A549 treated with Hydrocortisone at 1 μM for 4 hours (cell line): ENCODE data around the gene STPG3. TPM values are rescaled to one million over a fixed set of nuclear protein-coding genes. Genes with fewer than 3 reads are reported as not detected.

Experiments used
- total RNA-seq: library from RNA; stranded (reverse); fragments of 200-300 nt; extraction: Qiagen RNA extraction; gene quantifications from 5 replicates; pipeline ENCODE4 v1.2.3, GENCODE V29; 2022

STPG3 gene
- not detected in 5 replicates for total RNA-seq

GRCh38 chr9:137251194-137251461 is at the start of gene STPG3:
Gene STPG3, plus strand, starts transcription at chr9:137251286. Its CDS starts 1 bp downstream, at chr9:137251287.

GRCh38 chr9:137205126-137206069 is 45.7 kb upstream of the STPG3 start, which contains the start of the genes NDOR1 and TMEM203:
Gene NDOR1, plus strand, starts transcription at chr9:137205700. Its CDS starts 78 bp downstream, at chr9:137205778.
Gene TMEM203, minus strand, starts transcription at chr9:137205648. Its CDS starts 234 bp downstream, at chr9:137205414.

DNA sequence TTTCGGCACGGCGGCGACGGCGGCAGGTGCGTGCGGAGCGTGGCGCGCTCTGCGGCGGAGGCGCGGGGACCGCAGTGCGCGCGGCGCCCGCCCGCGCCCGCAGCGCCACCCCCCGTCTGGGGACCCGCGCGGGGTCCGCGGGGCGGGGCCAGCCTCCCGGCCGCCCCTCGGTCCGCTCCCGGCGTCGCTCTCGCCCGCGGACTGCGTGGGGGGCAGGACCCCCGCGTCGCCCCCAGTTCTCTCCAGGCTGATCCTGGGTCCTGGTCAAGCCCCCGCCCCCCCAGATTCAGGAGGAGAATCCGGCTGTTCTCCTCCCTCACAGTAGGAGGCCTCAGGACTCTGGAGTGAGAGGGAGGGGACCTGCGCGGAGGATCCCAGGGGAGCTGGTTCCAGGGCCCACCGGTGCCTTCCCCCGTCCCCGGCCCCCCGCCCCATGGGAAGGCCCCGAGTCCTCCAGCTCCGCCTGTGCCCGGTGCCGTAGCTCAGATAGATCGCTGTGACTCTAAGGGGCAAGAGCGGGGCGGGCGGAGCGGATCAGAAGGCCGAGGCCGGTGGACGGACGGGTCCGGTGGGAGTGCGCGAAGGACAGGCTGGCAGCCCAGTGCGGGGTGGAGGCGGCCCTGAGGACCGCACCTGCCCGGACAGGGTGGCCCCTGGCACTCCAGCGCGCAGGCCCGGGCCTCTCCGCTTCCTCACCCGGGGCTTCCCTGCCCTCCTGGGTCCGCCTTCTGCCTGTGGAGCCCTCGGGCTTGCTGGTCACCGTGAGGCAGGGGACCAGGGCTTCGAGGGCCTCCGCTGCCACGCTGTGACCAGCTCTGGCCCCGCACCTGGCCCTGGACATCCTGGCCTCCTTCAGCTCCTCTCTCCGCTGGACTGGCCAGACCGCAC is 28.7 kb upstream of the STPG3 start, which contains the start of gene RNF208:
Gene RNF208 (minus strand): TSS at position 51 of the 888 bp plus-strand sequence. CDS start 1,028 bp downstream, outside the sequence.

DNA sequence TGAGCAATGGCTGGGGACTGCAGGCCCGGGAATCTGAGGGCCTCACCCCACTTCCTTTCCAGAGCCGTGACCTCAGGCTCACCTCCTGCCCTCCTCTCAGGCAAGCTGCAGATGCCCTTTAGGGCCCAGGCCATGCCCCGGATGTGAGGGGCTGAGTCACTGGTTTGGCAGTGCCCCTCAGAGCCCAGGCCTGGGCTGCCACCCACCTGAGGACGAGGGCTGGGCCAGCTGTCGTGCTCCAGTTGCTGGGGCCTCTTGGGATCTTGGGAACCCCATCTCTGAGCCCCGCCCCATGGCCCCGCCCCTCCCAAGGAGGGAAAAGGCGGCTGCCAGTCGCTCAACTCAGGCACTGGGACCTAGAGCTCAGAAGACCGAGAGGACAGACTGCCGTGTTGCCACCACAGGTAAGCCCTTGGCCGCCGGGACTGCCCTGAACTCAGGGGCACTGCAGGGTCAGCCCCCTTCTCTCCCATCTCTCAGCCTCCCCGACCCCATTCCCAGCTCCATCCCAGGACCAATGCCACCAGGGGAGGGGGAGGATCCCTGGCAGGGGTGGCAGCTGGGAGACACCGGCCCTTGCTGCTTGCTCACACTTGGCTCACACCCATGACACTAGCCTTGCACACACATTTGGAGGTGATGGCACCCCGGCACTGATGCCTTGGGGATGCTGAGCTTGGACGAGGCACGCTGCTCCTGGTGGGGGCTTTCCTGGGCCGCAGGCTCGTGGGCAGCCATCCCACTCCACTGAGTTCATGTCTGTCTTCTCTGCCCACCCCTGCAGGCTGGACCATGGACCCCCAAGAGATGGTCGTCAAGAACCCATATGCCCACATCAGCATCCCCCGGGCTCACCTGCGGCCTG is 26.0 kb upstream of the STPG3 start, which contains the start of gene CYSRT1:
Gene CYSRT1 (plus strand): TSS at position 345 of the 865 bp plus-strand sequence. CDS start 448 bp downstream, at position 793.

DNA sequence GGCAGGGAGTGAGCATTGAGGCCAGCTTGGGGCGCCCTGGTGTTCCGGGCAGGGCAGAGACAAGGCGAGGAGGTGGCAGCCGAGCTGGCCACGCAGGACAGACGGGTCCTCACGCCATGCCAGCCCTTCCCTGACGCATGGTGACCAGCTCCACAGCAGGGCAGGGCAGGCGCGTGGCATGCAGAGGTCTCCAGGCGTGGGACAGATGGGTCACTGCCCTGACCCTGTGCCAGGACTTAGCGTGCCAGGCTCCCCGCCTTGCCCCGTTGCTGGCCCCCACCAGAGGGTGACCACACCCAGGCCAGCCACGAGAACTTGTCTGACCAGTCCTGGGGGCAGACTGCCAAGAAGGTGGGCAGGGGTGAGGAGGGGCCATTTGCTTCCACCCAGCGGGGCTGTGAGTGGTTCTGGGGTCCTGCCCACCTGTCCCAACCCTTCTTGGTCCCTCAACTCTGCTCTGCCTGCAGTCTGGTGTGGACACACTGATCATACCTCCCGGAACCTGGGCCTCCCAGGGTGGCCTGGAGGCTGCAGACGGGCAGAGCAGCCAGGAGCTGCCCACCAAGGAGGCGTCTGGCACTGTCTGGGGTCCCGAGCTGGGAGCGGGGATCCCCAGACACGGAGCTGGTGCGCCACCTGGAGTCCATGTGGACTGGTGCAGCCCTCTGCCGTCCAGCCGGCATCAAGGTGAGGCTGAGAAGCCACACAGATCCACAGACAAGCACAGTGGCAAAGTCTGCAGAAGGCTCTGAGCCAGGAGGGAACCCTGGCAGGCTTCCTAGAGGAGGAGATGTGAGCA is 23.8 kb upstream of the STPG3 start, which contains the start of gene RNF224:
Gene RNF224 (plus strand): TSS at position 449 of the 799 bp plus-strand sequence. CDS start 834 bp downstream, outside the sequence.

GRCh38 chr9:137230705-137231371 is 20.2 kb upstream of the STPG3 start, which contains the start of gene SLC34A3:
Gene SLC34A3, plus strand, starts transcription at chr9:137230901. Its CDS starts 802 bp downstream, at chr9:137231703.

GRCh38 chr9:137240841-137241489 is 10.1 kb upstream of the STPG3 start, which contains the start of gene TUBB4B:
Gene TUBB4B, plus strand, starts transcription at chr9:137241287. Its CDS starts 74 bp downstream, at chr9:137241361.

DNA sequence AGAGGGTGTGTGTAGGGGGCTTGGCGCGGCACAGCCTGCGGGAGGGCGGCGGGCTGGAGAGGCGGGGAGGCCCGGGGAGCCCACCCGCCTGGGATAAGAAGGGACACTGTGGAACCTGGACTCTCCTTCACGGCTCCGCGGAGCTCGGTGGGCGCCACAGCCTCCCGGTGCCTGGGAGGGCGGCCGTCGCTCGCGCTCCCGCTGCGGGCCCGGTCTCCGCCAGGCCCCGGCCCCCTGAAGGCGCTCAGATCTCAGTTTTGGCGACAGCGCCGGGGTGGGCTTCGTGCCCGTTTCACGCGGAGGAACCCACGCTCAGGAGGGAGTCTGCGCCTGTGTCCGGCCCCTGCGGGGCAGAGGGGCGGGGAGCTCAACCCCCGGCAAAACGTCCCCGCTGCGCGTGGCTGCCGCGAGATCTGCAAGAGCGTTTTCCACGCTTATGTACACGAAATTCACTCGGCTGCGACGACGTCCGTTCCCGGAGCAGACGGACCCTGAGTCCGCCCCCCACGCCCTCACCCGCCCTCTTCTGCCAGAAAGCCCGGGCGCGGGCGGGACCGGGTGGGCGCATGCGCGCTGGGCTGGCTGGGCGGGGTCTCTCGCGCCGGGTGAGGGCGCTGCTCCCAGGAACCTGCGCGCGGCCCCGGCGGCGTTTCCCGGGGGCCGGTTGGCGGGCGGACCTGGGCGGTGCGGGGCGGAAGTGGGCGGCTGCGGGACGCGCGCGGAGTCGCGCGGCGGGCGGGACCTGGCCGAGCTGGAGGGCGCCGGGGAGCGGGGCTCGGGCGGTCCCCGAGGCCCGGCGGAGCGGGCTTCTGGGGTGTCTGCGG is 3.8 kb downstream of the STPG3 start, which contains the start of gene NELFB:
Gene NELFB (plus strand): TSS at position 704 of the 824 bp plus-strand sequence.

GRCh38 chr9:137277329-137278041 is 26.4 kb downstream of the STPG3 start, which contains the start of gene TOR4A:
Gene TOR4A, plus strand, starts transcription at chr9:137277726. Its CDS starts 964 bp downstream, at chr9:137278690.

DNA sequence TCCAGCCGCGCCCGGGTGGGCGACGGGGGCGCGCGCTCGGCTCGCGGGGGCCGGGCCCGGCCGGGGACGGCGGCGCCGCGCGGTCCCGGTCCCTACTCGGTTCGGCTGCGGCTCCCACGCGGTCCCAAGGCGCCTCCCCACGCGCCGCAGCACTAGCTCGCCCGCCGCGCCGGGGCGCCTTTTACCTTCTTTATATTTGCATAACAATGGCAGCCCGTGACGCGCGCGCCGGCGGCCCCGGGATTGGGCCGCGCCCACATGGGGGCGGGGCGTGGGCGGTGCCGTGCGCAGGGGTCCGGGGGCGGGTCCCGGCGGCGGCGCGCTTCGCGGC is 51.0 kb downstream of the STPG3 start, which contains the start of gene NRARP:
Gene NRARP (minus strand): TSS at position 154 of the 331 bp plus-strand sequence. CDS start 343 bp downstream, outside the sequence.

Other genes starting within 250 kb of the STPG3 start
- 22.8 to 26.7 TPM (median 24.4 TPM) in 5 replicates for gene ABCA2, start 223.0 kb upstream of the STPG3 start, total RNA-seq
- gene FUT7, start 219.2 kb upstream of the STPG3 start, total RNA-seq, result 0.05 to 0.08 TPM (median 0.06 TPM) in 4 of 5 replicates, not detected in the other
- gene NPDC1, start 205.1 kb upstream of the STPG3 start, total RNA-seq, result 44.0 to 83.3 TPM (median 79.5 TPM) in 5 replicates
- gene ENTPD2, start 197.2 kb upstream of the STPG3 start, total RNA-seq, result 3.3 to 4.5 TPM (median 3.5 TPM) in 5 replicates
- gene SAPCD2, start 180.7 kb upstream of the STPG3 start, total RNA-seq, result 17.6 to 24.7 TPM (median 21.7 TPM) in 5 replicates
- 10.8 to 13.9 TPM (median 11.0 TPM) in 5 replicates for gene UAP1L1, start 173.8 kb upstream of the STPG3 start, total RNA-seq
- gene MAN1B1, start 164.3 kb upstream of the STPG3 start, total RNA-seq, result 48.0 to 53.7 TPM (median 49.8 TPM) in 5 replicates
- 70.6 to 111 TPM (median 110 TPM) in 5 replicates for gene DPP7, start 136.6 kb upstream of the STPG3 start, total RNA-seq
- gene GRIN1, start 112.1 kb upstream of the STPG3 start, total RNA-seq, result 0.22 to 0.66 TPM (median 0.45 TPM) in 5 replicates
- gene LRRC26, start 81.2 kb upstream of the STPG3 start, total RNA-seq, result 0.41 to 1.7 TPM (median 0.93 TPM) in 5 replicates
- not detected in 5 replicates for gene TMEM210, start 79.2 kb upstream of the STPG3 start, total RNA-seq
- 26.9 to 35.9 TPM (median 31.9 TPM) in 5 replicates for gene ANAPC2, start 62.7 kb upstream of the STPG3 start, total RNA-seq
- 92.8 to 153 TPM (median 142 TPM) in 5 replicates for gene SSNA1, start 62.6 kb upstream of the STPG3 start, total RNA-seq
- 9.2 to 11.6 TPM (median 10.2 TPM) in 5 replicates for gene TPRN, start 50.5 kb upstream of the STPG3 start, total RNA-seq
- gene TMEM203, start 45.6 kb upstream of the STPG3 start, total RNA-seq, result 35.3 to 45.9 TPM (median 45.0 TPM) in 5 replicates
- 14.8 to 16.5 TPM (median 15.2 TPM) in 5 replicates for gene NDOR1, start 45.6 kb upstream of the STPG3 start, total RNA-seq
- gene RNF208, start 29.0 kb upstream of the STPG3 start, total RNA-seq, result 1.2 to 1.9 TPM (median 1.7 TPM) in 5 replicates
- gene CYSRT1, start 26.1 kb upstream of the STPG3 start, total RNA-seq, result 3.0 to 5.5 TPM (median 4.2 TPM) in 5 replicates
- gene RNF224, start 23.8 kb upstream of the STPG3 start, total RNA-seq, result 0.07 to 0.24 TPM (median 0.14 TPM) in 5 replicates
- gene SLC34A3, start 20.4 kb upstream of the STPG3 start, total RNA-seq, result 0.05 to 0.16 TPM (median 0.07 TPM) in 4 of 5 replicates, not detected in the other
- gene TUBB4B, start 10.0 kb upstream of the STPG3 start, total RNA-seq, result 681 to 782 TPM (median 752 TPM) in 5 replicates
- 52.4 to 60.5 TPM (median 56.8 TPM) in 5 replicates for gene NELFB, start 4.0 kb downstream of the STPG3 start, total RNA-seq
- gene TOR4A, start 26.4 kb downstream of the STPG3 start, total RNA-seq, result 19.9 to 27.5 TPM (median 25.0 TPM) in 5 replicates
- gene NRARP, start 51.0 kb downstream of the STPG3 start, total RNA-seq, result 2.5 to 5.1 TPM (median 3.9 TPM) in 5 replicates
- 4.4 to 6.8 TPM (median 6.5 TPM) in 5 replicates for gene EXD3, start 171.9 kb downstream of the STPG3 start, total RNA-seq
- 0.79 to 1.8 TPM (median 1.7 TPM) in 5 replicates for gene NOXA1, start 172.1 kb downstream of the STPG3 start, total RNA-seq
- 0.09 to 0.24 TPM (median 0.14 TPM) in 5 replicates for gene ENTPD8, start 190.1 kb downstream of the STPG3 start, total RNA-seq
- 33.9 to 42.1 TPM (median 40.2 TPM) in 5 replicates for gene NSMF, start 208.0 kb downstream of the STPG3 start, total RNA-seq